HG03159 (cell line): ENCODE data around the gene GLOD4.
A peak's percentile ranks its signal among the peaks of the same experiment; 100 is the strongest.
"Not testable (repeated sequence)": the region's sequence is repeated elsewhere in the genome, so short reads cannot be mapped to it uniquely, and the experiment has no call there.

ENCODE experiments used
- ATAC-seq: cut with Tn5 transposase; IDR thresholded peaks from one replicate; pipeline ENCODE4 v1.9.1; 2021; ENCODE audit warnings: mild to moderate bottlenecking, moderate library complexity; ENCODE audit not compliant: unreplicated experiment

GLOD4 gene

DNA sequence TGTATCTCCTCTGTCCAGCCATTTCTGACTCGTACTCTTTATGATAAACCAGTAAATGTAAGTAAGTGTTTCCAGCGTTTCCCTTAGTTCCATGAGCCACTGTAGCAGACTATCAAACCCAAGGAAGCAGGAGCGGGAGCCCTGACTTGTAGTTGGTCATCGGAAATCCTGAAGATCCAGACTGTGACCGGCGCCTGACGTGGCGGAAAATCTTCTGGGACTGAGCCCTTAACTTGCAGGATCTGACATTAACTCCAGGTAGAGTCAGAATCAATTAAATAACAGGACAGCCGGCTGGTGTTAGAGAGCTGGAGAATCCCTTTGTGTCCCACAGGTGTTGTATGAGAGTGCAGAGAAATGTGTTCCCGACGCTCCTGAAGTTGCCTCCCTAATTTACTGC is 4.0 kb downstream of the GLOD4 start:
- no peak for ATAC-seq

DNA sequence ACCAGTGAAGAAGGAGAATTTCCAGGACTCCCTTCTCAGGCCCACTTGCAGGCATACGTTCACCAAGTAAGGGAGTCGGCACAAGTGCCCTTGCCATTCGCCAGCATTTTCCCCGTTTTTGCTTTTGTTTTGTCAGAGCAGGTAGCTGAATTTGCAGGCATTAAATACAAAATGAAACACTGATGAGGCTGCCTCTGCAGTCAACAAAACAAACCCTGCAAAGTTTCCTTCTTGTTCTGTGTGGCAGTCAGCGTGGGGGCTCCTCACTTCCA is 7.8 kb downstream of the GLOD4 start:
- no peak for ATAC-seq

DNA sequence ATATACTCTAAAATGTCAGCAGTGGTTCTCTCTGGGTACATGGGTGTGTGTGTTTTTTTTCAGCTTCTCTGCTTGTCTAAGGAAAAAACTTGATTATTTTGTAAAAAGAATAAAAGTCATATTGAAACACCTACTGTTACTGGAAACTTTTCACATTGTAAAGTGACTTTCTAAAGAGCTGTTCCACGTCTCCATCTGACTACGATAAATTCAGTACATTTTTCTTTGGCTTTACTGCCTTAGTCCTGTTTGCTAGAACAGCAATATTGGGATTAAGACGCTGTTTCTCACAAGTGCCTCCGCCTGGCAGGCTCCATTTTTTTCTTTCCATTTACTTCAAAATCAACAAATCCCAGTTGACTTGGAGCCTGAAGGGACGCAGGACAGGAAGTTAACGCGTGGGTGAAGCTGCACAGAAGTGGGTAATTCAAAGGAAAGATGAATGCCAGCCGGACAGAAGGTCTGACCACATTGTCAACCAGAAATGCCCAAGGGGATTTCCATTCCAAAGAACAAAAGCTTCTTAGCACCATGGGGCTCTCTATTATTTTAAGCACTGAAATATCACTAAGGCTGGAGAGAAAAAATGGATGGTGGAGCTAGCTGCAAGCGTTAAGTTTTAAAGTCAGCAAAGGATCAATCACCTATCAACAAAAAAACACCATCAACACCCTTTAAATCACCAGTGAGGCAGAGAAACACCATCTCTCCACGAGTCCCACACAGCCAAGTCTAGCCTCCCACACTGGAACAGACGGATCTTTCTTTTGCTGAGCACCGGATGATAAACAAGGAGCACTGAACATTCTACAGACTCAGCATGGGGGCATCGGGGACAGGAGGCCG is 8.4 kb downstream of the GLOD4 start:
- ATAC-seq: no peak

DNA sequence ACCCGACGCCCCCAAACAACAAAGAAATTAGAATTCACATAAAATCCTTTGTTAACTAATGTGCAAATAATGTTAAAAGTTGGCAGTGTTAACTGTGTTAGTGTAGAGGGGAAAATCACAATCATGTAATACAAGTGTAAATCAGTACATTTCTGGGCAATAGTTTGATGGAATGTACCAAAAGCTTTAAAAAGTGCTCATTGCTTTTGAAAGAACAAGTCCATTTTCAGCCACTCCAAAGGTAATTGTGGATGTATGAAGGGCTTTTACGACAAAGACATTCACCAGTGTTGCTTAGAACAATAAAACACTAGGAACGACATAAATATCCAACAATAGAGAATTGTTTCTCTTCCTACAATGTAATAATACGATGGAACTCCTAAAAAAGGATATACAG is 9.1 kb downstream of the GLOD4 start:
- no peak for ATAC-seq

DNA sequence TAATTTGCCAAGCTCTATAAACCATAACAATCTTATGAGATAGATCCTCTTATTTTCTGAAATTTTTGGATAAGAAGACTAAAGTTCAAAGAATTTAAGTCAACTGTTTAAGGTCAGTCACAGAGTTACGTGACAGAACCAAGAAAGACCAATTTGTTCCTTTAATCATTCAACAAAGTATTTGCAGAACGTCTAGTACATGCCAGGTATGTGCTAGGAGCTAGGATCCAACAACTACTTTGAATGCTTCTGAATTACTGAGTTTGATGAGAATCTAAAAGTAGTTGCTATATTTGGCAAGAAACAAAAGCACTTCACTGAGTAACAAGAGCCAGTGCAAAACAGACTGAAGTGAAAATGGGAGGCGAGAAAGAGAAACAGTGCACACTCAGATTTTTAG is 15.0 kb downstream of the GLOD4 start:
- no peak for ATAC-seq

DNA sequence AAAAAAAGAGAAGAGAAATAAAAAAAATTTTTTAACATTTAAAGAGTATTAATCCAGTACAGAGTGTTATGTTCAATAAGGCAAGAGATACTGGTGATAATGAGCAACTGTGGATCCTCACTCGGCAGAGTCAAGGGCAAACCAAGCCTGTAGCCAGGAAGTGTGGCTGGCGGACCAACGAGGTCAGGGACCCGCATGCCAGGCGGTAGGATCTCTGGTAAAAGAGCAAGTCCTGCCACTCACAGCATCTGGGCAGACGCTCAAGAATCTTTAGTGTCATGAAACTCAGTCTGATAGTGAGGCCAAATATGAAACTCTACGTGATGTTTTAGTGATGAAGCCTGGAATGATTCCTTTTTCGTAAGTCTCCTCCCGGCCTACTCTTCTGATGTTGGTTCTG is 21.7 kb downstream of the GLOD4 start:
- no peak for ATAC-seq

DNA sequence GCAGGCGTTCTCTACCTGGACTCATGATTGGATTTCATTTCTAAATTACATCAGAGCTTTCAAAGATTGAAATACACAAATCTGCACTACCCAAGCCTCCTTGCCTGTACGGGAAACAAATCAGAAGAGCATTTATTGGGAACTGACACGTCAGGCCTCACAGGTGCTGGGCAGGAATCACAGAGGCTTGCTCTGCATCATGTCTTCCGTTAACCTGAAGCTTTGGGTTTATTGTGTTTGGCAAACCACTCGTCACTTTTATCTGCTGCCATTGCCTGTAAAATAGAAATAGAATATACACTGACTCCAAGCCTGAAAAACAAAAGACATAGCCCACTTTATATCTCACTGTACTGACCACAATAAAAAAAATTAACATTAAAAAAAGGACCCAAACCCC is 22.1 kb downstream of the GLOD4 start:
- no peak for ATAC-seq

DNA sequence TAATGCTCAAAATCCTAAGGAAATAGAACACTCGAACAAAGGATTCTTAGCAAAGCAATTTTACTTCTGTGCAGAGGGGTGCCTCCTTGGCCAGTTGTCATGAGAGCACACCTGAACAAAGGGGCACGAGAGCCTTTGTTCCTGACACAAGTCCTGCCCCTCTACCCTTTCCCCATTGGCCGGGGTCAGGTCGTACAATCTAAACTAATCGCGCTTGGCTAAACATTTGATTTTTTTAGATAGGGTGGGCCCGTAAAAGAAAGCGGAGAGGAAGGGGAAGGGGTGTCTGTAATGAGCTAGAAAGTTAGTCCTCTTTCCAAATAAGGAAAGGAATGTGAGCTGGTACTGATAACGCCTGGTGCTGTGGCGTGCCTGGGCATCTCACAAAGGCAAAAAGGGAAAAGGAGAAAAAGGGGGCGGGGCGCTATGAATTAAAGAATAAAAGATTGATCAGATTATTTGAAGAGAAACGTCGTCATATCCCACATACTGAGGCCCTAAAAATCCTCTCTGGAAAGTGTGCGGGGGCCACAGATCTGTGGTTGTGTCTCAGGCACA is 26.0 kb downstream of the GLOD4 start:
- not testable (repeated sequence) for ATAC-seq

DNA sequence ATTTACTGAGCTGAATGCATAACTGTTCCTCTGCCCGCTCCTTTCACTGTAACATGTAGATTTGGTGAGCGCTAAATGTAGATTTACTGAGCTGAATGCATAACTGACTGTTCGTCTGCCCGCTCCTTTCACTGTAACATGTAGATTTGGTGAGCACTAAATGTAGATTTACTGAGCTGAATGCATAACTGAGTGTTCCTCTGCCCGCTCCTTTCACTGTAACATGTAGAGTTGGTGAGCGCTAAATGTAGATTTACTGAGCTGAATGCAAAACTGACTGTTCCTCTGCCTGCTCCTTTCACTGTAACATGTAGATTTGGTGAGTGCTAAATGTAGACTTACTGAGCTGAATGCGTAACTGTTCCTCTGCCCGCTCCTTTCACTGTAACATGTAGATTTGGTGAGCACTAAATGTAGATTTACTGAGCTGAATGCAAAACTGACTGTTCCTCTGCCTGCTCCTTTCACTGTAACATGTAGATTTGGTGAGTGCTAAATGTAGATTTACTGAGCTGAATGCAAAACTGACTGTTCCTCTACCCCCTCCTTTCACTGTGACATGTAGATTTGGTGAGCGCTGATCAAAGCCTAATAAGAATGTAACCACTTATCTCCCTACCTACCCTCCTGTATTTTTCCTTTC is 26.6 kb downstream of the GLOD4 start:
- ATAC-seq: not testable (repeated sequence)

DNA sequence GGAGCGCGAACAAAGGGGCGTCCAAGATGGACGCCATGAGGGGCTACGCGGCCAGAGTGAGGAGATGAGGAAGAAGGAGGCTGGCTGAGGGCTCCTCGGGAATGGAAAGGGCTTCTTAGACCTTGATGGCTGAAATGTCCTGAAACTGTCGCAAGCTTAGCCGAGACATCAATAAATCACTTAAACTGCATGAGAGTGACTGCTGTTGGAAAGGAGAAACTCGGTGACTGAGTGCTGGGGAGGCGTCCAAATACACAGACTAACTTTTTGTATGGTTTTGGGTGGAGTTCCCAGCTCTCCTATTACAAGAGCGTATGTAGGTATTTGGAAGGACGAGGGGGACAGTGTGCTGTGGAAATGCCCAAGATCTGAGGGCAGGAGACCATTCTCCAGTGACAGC is 28.7 kb downstream of the GLOD4 start:
- ATAC-seq: no peak

DNA sequence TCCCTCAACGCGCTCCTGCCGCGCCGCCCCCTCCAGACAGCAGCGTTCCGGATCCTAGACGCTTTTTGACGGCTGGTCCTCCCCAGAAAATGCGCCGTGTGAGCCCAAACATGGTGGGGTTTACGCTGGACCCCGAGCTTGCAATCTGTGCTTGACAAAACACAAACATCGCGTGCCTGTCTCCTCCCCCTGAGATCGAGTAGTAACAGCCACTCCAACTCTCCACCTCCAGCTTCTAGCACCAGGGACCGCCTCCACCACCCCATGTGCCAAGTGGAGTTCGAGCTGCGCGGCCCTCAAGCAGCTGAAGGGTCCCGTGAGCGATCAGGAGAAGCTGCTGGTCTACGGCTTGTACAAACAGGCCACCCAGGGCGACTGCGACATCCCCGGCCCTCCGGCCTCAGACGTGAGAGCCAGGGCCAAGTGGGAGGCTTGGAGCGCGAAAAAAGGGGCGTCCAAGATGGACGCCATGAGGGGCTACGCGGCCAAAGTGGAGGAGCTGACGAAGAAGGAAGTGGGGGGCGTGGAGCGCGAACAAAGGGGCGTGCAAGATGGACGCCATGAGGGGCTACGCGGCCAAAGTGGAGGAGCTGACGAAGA is 29.4 kb downstream of the GLOD4 start:
- peak; percentile 13 for ATAC-seq

DNA sequence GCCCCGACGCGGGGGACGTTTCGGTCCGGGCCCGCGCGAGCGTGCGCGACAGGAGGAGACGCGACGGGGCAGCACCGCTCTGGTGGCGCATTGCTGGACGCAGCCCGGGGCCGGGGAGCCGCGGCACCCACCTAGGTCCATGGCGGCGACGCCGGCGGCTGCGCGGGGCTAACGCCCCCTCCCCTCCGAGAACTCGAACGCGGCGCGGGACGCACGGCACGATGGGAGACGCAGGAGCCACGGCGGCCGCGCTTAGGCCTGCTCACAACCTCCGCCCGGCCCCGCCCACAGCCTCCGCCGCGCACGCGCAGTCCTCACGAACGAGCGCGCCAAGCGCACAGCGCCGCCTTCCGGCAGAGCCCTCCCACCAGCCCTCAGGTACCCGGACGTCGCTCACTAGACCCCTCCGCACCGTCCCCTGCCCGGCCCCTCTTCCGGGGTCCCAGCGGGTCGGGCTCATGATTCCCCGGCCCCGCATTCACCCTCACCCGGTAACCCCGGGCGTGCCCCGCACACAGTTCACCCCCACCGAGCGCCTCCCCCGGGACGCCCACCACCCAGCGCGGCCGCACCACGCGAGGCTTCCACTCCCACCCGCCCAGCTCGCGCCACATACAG is 30.0 kb downstream of the GLOD4 start, which contains the start of gene GEMIN4:
Gene GEMIN4, minus strand, starts transcription at position 263 of the 618 bp plus-strand sequence. Its CDS starts 122 bp downstream, at position 141.
- ATAC-seq: peak; percentile 80

DNA sequence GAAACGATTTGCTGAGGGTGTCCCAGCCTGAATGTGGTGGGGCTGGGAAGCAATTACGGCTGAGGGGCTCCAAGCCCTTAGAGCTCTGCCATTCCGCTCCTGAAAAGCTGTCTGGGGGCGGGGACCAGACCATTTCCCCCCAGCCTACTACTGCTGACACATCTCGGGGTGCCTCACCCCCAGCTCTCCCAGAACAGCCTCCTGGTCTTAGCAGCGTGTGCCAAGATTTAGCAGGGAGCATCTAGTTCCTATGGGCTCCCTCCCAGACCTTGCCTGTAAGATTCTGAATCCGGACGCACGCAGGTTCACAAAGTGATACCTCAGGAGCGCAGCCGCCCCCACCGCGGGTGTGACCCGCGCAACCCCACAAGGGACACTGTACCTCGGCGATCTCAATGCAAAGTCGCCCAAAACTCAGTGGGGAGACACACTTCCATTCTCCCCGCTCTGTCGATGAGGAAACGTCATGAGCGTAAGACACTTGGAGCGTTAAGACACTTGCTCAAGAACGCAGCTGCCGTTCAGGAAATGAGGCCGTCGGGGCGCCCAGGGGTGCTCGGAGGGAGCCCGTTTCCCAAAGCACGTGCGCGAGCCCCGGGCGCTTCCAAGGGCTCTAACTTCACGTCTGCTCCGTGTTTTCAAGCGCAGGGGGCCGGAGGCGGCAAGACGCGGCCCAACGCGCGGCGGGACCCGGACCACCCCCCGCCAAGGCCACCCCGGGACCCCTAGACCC is 30.6 kb downstream of the GLOD4 start:
- peak; percentile 28 for ATAC-seq

DNA sequence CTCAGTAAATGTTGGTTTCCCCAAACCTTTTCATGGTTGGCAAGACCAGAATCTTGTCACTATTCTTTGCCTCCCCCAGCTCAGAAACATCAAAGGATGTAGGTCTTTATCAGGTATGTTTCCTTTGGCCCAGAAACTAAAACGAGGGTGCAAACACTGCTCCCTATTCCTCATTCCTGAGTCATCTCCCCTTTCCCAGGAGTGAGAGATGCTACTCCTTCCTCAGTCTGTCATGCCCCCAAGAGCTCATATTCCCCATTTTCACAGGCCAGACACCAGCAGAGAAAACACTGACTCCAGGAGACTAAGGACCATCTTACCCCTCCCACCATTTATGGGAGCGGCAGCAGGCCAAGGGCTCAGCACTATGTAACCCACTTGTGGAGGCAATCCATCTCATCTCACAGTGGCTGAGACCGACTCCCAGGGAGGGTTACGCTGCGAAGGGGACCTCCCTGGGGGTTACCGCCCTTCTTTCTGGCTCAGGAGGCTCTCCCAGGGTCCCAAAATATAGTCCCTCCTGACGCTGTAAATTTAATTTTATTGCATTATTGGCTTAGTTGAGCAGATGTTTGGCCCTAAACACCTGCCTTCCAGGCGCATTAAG is 31.5 kb downstream of the GLOD4 start:
- ATAC-seq: no peak

DNA sequence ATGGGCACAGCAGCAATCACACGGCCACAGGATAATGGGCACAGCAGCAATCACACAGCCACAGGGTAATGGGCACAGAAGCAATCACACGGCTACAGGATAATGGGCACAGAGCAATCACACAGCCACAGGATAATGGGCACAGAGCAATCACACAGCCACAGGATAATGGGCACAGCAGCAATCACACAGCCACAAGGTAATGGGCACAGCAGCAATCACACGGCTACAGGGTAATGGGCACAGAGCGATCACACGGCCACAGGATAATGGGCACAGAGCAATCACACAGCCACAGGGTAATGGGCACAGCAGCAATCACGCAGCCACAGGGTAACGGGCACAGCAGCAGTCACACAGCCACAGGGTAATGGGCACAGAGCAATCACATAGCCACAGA is 32.7 kb downstream of the GLOD4 start:
- ATAC-seq: not testable (repeated sequence)

DNA sequence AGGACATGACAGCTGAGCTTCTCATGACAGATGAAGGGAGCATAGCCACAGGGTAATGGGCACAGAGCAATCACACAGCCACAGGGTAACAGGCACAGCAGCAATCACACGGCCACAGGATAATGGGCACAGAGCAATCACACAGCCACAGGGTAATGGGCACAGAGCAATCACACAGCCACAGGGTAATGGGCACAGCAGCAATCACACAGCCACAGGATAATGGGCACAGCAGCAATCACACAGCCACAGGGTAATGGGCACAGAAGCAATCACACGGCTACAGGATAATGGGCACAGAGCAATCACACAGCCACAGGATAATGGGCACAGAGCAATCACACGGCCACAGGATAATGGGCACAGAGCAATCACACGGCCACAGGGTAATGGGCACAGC is 33.5 kb downstream of the GLOD4 start:
- ATAC-seq: not testable (repeated sequence)

DNA sequence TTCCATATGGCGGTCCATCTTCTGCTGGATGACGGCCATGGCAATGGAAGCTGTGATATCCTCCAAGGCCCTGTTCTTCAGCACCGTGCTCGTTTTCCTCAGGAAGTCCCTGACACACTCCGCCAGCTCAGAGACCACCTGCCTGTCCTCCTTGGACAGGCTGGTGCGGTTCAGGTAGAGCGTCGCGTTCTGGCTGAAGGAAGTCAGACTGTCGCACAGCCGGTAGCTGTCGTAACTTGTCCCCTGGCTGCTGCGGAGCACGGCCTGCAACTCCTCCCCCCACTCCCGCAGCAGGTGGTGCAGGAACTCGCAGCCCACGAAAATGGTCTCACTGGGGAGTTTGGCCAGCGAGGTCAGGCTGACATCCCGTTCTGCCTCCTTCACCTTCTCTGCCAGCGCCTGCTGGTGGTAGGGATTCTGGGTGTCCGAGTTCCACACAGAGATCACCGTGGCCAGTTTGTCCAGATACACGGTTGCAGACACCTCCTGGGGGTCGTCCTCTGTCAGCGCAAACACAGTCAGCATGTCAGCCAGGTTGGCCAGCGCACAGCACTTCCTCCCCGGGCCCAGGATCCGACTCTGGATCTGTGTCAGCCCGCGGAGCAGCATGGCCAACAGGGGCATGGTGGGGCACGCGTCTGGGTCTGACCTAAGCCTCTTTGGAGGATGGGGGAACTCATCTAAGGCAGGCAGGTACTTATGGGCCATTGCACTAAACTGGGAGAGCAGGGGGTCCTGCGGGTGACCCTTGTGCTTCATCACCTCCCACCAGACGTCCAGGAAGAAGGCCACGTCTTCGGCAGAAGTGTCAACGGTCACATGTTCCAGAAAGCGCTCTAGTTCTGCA is 35.1 kb downstream of the GLOD4 start:
- ATAC-seq: no peak

DNA sequence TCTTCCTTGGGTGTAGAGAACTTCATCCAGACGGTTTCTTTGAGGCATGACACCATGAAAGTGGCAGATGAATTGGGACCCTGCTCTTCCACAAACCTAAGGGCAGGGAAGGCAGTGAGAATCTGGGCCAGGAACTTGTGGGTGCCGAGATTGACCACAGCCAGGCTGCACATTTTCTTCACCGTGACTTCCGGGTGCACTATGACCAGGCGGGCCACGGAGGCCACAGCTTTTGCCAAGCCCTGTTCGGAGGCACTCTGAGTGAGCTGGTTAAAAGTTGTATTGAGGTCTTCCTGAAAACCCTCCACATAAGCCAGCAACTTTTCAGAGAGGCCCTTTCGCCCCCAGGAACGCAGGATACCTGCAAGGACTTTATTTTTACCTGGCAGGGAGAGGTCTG is 35.9 kb downstream of the GLOD4 start:
- ATAC-seq: no peak

DNA sequence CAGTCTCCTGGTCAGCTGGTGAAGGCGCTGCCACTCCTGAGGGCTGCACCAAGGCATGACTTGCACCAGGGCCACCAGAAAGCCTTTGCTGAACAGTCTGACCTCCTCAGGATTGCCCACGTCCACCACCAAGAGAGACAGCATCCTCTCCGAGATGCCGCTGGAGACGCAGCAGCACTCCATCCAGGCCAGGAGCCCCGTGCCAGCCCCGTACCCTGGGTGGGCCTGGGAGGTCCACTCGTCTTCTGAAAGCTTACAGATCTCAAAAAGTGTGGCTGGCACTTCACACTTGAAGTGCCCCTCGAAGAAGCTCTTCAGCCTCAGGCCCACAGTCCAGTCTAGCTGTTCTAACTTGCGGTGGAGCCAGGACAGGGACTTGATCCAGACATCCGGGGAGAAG is 36.7 kb downstream of the GLOD4 start:
- no peak for ATAC-seq
